Esophagus muscularis mucosa (tissue), 3 donors: ENCODE results near the gene RUNX1.

Source experiments
- POLR2A ChIP-seq: fragments of 450-650 bp; IDR thresholded peaks from one replicate; pipeline ENCODE4 v1.6.1; 2017; ENCODE audit warnings: antibody characterized with exemption, moderate library complexity, mild to moderate bottlenecking, low read depth
- POLR2AphosphoS5 ChIP-seq, 2 donors: sonication (generic); formaldehyde crosslinking; IDR thresholded peaks; one replicate each; pipeline ENCODE4 v1.6.1; 2017; ENCODE audit warnings: antibody characterized with exemption in 2 of 2
- TF ChIP-seq, protein P1 (sequence below), 3 experiments: fragments of 200-600 bp in 2 of 3; fragments of 450-650 bp in 1 of 3; sonication (generic) in 2 of 3; IDR thresholded peaks; one replicate each; pipeline ENCODE4 v1.5.1; 2017 to 2019; ENCODE audit warnings: antibody characterized with exemption in 3 of 3, mild to moderate bottlenecking in 2 of 3, moderate library complexity in 1 of 3

DNA sequence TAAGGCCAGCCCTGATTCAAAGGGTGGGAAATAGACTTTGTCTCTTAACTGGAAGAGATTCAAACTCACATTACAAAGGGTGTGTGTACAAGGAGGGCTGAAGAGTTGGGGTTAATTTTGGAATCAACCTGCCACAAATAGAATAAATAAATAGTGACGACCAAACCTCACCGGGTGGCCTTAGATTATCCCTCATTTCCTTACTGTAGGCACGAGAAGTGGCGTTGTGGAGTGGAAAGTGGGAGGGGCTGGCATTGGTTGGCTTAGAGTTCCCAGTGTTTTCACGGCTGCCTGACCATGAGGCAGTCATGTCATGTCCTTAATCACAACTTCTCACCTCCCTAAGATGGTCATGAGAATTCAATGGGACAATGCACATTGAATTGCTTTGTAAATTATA, 21.3 kb upstream of the RUNX1 start:
- TF ChIP-seq POLR2AphosphoS5 (IDR thresholded peaks at IDR 0.05), result no peak
- TF ChIP-seq, protein P1, sequence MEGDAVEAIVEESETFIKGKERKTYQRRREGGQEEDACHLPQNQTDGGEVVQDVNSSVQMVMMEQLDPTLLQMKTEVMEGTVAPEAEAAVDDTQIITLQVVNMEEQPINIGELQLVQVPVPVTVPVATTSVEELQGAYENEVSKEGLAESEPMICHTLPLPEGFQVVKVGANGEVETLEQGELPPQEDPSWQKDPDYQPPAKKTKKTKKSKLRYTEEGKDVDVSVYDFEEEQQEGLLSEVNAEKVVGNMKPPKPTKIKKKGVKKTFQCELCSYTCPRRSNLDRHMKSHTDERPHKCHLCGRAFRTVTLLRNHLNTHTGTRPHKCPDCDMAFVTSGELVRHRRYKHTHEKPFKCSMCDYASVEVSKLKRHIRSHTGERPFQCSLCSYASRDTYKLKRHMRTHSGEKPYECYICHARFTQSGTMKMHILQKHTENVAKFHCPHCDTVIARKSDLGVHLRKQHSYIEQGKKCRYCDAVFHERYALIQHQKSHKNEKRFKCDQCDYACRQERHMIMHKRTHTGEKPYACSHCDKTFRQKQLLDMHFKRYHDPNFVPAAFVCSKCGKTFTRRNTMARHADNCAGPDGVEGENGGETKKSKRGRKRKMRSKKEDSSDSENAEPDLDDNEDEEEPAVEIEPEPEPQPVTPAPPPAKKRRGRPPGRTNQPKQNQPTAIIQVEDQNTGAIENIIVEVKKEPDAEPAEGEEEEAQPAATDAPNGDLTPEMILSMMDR (IDR thresholded peaks at IDR 0.05), result no peak
- TF ChIP-seq POLR2A, result no peak
